ENCODE measurements around the gene CBLN4. TPM values are rescaled to one million over a fixed set of nuclear protein-coding genes. Genes with fewer than 3 reads are reported as not detected.

Gene CBLN4
- total RNA-seq, 1 experiment from 2014 or later = not detected

DNA sequence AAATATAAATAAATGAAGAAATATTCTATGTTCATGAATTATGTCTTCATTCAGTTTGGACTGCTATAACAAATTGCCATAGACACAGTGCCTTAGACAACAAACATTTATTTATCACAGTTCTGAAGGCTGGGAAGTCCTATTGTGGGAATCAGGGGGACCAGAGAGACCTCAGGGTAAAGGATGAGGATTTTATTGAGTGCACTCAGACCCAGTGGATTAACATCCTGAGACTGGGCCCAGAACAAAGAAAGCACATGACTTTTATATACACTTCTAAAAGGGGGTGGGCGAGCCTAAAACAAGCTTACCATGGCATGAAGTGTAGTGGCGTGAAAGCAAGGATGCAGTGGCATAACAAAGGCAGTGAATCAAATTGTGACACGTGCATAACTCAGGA, 26.9 kb upstream of the CBLN4 start:
- POLR2A ChIA-PET = no interaction called here
- intact Hi-C loops (cut with micrococcal nuclease; ENCODE audit: unreplicated experiment) = no loop called here
- Histone ChIP-seq H3K27me3 (ENCODE audit: control insufficient read depth, insufficient read depth, low read length) (no peaks in the 10 kb centered on the region), H3K4me3 (ENCODE audit: low read depth in 2 of 2, low read length in 2 of 2) (no peak overlapping the region), H3K36me3 (ENCODE audit: control insufficient read depth, insufficient read depth, low read length) (no peaks in the 10 kb centered on the region), H3K9me3 (ENCODE audit: control insufficient read depth, insufficient read depth, low read depth, low read length) (peaks cover 23% of the 10 kb centered on the region), H3K4me1 (ENCODE audit: control insufficient read depth, insufficient read depth, low read length) (no peaks in the 10 kb centered on the region), H3K27ac (ENCODE audit: low read length) (no peak overlapping the region)
- ATAC-seq = no peak
- no peak for DNase-seq (ENCODE audit: low read depth, low spot score)
- CTCF ChIA-PET = no interaction called here
- BruUV-seq (replicated peaks) = no TSS peak
- in situ Hi-C loops (cut with HindIII; ENCODE audit: low pct_unique_long_range_greater_than_20kb, low sequenced_read_pairs) = no loop called here
- TF ChIP-seq, protein P1, sequence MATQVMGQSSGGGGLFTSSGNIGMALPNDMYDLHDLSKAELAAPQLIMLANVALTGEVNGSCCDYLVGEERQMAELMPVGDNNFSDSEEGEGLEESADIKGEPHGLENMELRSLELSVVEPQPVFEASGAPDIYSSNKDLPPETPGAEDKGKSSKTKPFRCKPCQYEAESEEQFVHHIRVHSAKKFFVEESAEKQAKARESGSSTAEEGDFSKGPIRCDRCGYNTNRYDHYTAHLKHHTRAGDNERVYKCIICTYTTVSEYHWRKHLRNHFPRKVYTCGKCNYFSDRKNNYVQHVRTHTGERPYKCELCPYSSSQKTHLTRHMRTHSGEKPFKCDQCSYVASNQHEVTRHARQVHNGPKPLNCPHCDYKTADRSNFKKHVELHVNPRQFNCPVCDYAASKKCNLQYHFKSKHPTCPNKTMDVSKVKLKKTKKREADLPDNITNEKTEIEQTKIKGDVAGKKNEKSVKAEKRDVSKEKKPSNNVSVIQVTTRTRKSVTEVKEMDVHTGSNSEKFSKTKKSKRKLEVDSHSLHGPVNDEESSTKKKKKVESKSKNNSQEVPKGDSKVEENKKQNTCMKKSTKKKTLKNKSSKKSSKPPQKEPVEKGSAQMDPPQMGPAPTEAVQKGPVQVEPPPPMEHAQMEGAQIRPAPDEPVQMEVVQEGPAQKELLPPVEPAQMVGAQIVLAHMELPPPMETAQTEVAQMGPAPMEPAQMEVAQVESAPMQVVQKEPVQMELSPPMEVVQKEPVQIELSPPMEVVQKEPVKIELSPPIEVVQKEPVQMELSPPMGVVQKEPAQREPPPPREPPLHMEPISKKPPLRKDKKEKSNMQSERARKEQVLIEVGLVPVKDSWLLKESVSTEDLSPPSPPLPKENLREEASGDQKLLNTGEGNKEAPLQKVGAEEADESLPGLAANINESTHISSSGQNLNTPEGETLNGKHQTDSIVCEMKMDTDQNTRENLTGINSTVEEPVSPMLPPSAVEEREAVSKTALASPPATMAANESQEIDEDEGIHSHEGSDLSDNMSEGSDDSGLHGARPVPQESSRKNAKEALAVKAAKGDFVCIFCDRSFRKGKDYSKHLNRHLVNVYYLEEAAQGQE (IDR thresholded peaks at IDR 0.05; ENCODE audit: insufficient read depth in 1 of 2, low read depth in 2 of 2, low read length in 1 of 2) = no peak
- no peak for TF ChIP-seq POLR2AphosphoS5 (IDR thresholded peaks at IDR 0.05; ENCODE audit: low read depth, low read length)
- TF ChIP-seq TCF7L2 (IDR thresholded peaks at IDR 0.05; ENCODE audit: low read depth, low read length) = no peak
- TF ChIP-seq, protein P2, sequence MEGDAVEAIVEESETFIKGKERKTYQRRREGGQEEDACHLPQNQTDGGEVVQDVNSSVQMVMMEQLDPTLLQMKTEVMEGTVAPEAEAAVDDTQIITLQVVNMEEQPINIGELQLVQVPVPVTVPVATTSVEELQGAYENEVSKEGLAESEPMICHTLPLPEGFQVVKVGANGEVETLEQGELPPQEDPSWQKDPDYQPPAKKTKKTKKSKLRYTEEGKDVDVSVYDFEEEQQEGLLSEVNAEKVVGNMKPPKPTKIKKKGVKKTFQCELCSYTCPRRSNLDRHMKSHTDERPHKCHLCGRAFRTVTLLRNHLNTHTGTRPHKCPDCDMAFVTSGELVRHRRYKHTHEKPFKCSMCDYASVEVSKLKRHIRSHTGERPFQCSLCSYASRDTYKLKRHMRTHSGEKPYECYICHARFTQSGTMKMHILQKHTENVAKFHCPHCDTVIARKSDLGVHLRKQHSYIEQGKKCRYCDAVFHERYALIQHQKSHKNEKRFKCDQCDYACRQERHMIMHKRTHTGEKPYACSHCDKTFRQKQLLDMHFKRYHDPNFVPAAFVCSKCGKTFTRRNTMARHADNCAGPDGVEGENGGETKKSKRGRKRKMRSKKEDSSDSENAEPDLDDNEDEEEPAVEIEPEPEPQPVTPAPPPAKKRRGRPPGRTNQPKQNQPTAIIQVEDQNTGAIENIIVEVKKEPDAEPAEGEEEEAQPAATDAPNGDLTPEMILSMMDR (IDR thresholded peaks at IDR 0.05) = no peak
- TF ChIP-seq SIN3A (IDR thresholded peaks at IDR 0.05; ENCODE audit: borderline replicate concordance, insufficient read depth, low read depth, low read length) = no peak

DNA sequence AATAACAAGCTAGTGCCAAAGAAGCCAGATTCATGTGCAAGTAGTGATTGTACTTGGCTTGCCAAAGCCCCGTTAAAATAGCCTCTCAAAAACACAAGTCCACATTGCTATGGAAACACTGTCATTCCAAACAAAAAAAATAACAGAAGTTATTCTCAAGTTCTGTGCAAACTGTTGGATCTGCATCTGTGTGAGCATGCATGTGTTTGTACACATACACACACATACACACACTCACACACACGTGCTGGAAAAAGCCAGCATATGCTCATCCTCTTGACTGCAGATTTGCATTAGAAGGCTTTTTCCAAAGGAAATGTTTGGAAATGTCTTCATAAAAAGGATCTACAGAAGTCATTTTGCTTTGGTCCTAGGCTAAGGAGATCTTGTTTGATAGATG, 13.4 kb upstream of the CBLN4 start:
- Histone ChIP-seq H3K27ac (ENCODE audit: low read length) (no peak overlapping the region), H3K9me3 (ENCODE audit: control insufficient read depth, insufficient read depth, low read depth, low read length) (no peaks in the 10 kb centered on the region), H3K27me3 (ENCODE audit: control insufficient read depth, insufficient read depth, low read length) (no peaks in the 10 kb centered on the region), H3K36me3 (ENCODE audit: control insufficient read depth, insufficient read depth, low read length) (no peaks in the 10 kb centered on the region), H3K4me3 (ENCODE audit: low read depth in 2 of 2, low read length in 2 of 2) (no peak overlapping the region), H3K4me1 (ENCODE audit: control insufficient read depth, insufficient read depth, low read length) (no peaks in the 10 kb centered on the region)
- in situ Hi-C loops (cut with HindIII; ENCODE audit: low pct_unique_long_range_greater_than_20kb, low sequenced_read_pairs) = no loop called here
- ATAC-seq (no peak), DNase-seq (ENCODE audit: low read depth, low spot score) (no peak)
- ChIA-PET POLR2A (no interaction called here), CTCF (no interaction called here)
- TF ChIP-seq POLR2AphosphoS5 (IDR thresholded peaks at IDR 0.05; ENCODE audit: low read depth, low read length) (no peak), TCF7L2 (IDR thresholded peaks at IDR 0.05; ENCODE audit: low read depth, low read length) (no peak), SIN3A (IDR thresholded peaks at IDR 0.05; ENCODE audit: borderline replicate concordance, insufficient read depth, low read depth, low read length) (no peak)
- TF ChIP-seq, protein P2 (IDR thresholded peaks at IDR 0.05) = no peak
- TF ChIP-seq, protein P1 (IDR thresholded peaks at IDR 0.05; ENCODE audit: insufficient read depth in 1 of 2, low read depth in 2 of 2, low read length in 1 of 2) = no peak
- intact Hi-C loops (cut with micrococcal nuclease; ENCODE audit: unreplicated experiment) = no loop called here
- BruUV-seq (replicated peaks) = no TSS peak
